MM.1S (cell line): Measurements from ENCODE around the gene KCTD6.

Source experiments
- DNase-seq: peaks from one replicate; pipeline ENCODE4 v3.0.0-alpha.2; 2015
- H2AFZ ChIP-seq: fragments of 300-600 bp; sonication (generic); 2 replicates; pipeline ENCODE4 v1.6.0; 2016; ENCODE audit warnings: antibody characterized with exemption, low read length
- H3F3A ChIP-seq: fragments of 300-600 bp; sonication (generic); 2 replicates; pipeline ENCODE4 v1.6.1; 2016; ENCODE audit warnings: mild to moderate bottlenecking, antibody characterized with exemption, low read length, moderate library complexity, mixed read lengths; ENCODE audit not compliant: insufficient read depth
- H3K27ac ChIP-seq: fragments of 300-600 bp; sonication (generic); 2 replicates; pipeline ENCODE4 v1.5.1; 2016; ENCODE audit warnings: mild to moderate bottlenecking, low read length
- H3K27me3 ChIP-seq: fragments of 300-600 bp; sonication (generic); replicated peaks from 2 replicates; pipeline ENCODE4 v1.6.0; 2016; ENCODE audit warnings: low read length; ENCODE audit not compliant: insufficient read depth
- H3K36me3 ChIP-seq: fragments of 300-600 bp; sonication (generic); replicated peaks from 2 replicates; pipeline ENCODE4 v1.6.1; 2016; ENCODE audit warnings: mild to moderate bottlenecking, low read length, mixed read lengths; ENCODE audit not compliant: insufficient read depth
- H3K4me1 ChIP-seq: fragments of 300-600 bp; sonication (generic); 2 replicates; pipeline ENCODE4 v1.6.1; 2016; ENCODE audit warnings: low read length, mixed read lengths
- H3K4me2 ChIP-seq: fragments of 300-600 bp; sonication (generic); 2 replicates; pipeline ENCODE4 v1.6.0; 2016; ENCODE audit warnings: low read depth, low read length
- H3K4me3 ChIP-seq: fragments of 300-600 bp; sonication (generic); 2 replicates; pipeline ENCODE4 v1.5.1; 2016; ENCODE audit warnings: low read length, mixed read lengths
- H3K79me2 ChIP-seq: fragments of 300-600 bp; sonication (generic); 2 replicates; pipeline ENCODE4 v1.6.1; 2016; ENCODE audit warnings: mixed run types, low read length, mixed read lengths
- H3K9ac ChIP-seq: fragments of 300-600 bp; sonication (generic); 2 replicates; pipeline ENCODE4 v1.6.1; 2016; ENCODE audit warnings: low read length, mixed read lengths
- H3K9me2 ChIP-seq: fragments of 300-600 bp; sonication (generic); replicated peaks from 2 replicates; pipeline ENCODE4 v1.6.1; 2016; ENCODE audit warnings: mild to moderate bottlenecking, low read length, mixed read lengths; ENCODE audit not compliant: insufficient read depth
- H3K9me3 ChIP-seq: fragments of 300-600 bp; sonication (generic); replicated peaks from 2 replicates; pipeline ENCODE4 v1.6.1; 2016; ENCODE audit warnings: mild to moderate bottlenecking, low read length, mixed read lengths; ENCODE audit not compliant: insufficient read depth
- H4K20me1 ChIP-seq: fragments of 300-600 bp; sonication (generic); 2 replicates; pipeline ENCODE4 v1.6.1; 2016; ENCODE audit warnings: mild to moderate bottlenecking, low read length, moderate library complexity, mixed read lengths; ENCODE audit not compliant: insufficient read depth
- EZH2 ChIP-seq: fragments of 300-600 bp; sonication (generic); optimal IDR thresholded peaks from 2 replicates; pipeline ENCODE3; 2017; ENCODE audit warnings: low read depth, mild to moderate bottlenecking, antibody characterized with exemption, low read length, mixed read lengths
- EZH2phosphoT487 ChIP-seq: fragments of 300-600 bp; sonication (generic); IDR thresholded peaks from 2 replicates; pipeline ENCODE4 v1.6.1; 2018; ENCODE audit warnings: antibody characterized with exemption, low read length
- TF ChIP-seq, protein P1 (sequence below): fragments of 300-600 bp; sonication (generic); IDR thresholded peaks from 2 replicates; pipeline ENCODE4 v1.5.1; 2016; ENCODE audit warnings: antibody characterized with exemption, low read length, mixed read lengths

Gene KCTD6

GRCh38 chr3:58520403-58521335, 28.8 kb downstream of the KCTD6 start:
- H3K79me2 ChIP-seq, result no peaks in the 10 kb centered on the region
- no peak overlapping the region for H3K27ac ChIP-seq
- H3K4me1 ChIP-seq, result no peaks in the 10 kb centered on the region
- no peaks in the 10 kb centered on the region for H4K20me1 ChIP-seq
- no peaks in the 10 kb centered on the region for H3F3A ChIP-seq
- no peak overlapping the region for H3K4me2 ChIP-seq
- no peak overlapping the region for H3K9ac ChIP-seq
- no peaks in the 10 kb centered on the region for H3K9me2 ChIP-seq
- DNase-seq, result peak; percentile 12
- no peaks in the 10 kb centered on the region for H3K36me3 ChIP-seq
- TF ChIP-seq, protein P1, sequence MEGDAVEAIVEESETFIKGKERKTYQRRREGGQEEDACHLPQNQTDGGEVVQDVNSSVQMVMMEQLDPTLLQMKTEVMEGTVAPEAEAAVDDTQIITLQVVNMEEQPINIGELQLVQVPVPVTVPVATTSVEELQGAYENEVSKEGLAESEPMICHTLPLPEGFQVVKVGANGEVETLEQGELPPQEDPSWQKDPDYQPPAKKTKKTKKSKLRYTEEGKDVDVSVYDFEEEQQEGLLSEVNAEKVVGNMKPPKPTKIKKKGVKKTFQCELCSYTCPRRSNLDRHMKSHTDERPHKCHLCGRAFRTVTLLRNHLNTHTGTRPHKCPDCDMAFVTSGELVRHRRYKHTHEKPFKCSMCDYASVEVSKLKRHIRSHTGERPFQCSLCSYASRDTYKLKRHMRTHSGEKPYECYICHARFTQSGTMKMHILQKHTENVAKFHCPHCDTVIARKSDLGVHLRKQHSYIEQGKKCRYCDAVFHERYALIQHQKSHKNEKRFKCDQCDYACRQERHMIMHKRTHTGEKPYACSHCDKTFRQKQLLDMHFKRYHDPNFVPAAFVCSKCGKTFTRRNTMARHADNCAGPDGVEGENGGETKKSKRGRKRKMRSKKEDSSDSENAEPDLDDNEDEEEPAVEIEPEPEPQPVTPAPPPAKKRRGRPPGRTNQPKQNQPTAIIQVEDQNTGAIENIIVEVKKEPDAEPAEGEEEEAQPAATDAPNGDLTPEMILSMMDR, result no peak
- H2AFZ ChIP-seq, result no peak overlapping the region
- no peak overlapping the region for H3K4me3 ChIP-seq
- no peaks in the 10 kb centered on the region for H3K9me3 ChIP-seq
- H3K27me3 ChIP-seq, result no peaks in the 10 kb centered on the region

DNA sequence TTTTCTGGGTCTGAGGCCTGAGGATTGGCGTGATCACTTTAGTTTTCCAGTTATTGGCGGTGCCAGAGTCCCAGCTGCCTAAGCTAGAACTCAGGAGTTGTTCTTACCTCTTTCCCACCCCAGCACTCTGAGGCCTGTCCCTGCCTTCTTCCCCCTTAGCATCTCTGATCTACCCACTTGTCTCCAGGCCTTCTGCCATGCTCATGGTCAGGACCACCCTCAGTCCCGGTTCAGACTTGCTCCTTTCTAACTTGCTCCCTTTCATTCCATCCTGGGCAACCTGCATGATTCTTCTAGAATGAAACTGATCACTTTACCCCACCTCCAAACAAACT, 29.4 kb downstream of the KCTD6 start:
- H3K27ac ChIP-seq, result no peak overlapping the region

DNA sequence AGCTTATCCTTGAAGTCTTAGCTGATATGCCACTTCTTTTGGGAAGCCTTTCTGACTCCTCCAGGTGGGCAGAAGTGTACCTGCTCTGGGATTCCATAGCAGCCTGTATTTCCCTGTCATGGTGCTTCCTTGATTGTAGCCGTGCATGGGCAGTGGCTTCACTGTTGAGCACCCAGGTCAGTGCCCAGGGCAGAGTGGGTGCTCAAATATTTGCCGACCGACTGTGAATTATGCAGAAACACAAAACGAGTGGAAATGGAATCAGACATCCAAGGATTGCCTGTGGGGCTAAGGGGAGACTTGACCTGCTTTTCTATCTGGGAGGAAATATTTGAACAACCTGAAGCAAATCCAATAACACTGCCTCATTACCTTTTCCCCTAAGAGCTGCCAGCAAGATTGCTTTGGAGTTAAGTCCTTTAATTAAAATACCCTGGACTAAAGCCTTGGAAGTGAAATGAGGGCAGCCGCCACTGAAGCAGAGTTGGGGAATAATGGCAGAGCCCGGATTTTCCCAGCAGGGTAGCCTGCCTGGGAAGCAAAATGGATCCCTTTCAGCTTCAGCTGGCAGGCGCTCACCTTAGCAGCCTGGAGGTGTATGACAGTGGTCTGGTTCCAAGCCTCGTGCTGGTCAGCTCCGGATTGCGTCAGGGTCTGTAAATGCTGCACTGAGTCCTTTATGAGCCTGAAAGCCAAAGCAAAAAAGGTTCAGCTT, 30.2 kb downstream of the KCTD6 start:
- H3K4me1 ChIP-seq, result no peaks in the 10 kb centered on the region
- no peak overlapping the region for H3K9ac ChIP-seq
- no peaks in the 10 kb centered on the region for H3K9me3 ChIP-seq
- no peak for DNase-seq
- TF ChIP-seq, protein P1, result no peak
- no peak for TF ChIP-seq EZH2
- TF ChIP-seq EZH2phosphoT487, result no peak
- H3K9me2 ChIP-seq, result no peaks in the 10 kb centered on the region
- H3K27me3 ChIP-seq, result no peaks in the 10 kb centered on the region
- H3F3A ChIP-seq, result no peaks in the 10 kb centered on the region
- H3K4me3 ChIP-seq, result no peak overlapping the region
- H3K36me3 ChIP-seq, result no peaks in the 10 kb centered on the region
- no peaks in the 10 kb centered on the region for H4K20me1 ChIP-seq
- H2AFZ ChIP-seq, result no peak overlapping the region
- no peak overlapping the region for H3K27ac ChIP-seq
- no peaks in the 10 kb centered on the region for H3K79me2 ChIP-seq
- H3K4me2 ChIP-seq, result no peak overlapping the region

More for the DNA sequence above, 29.4 kb downstream of the KCTD6 start:
- DNase-seq, result no peak
- no peak overlapping the region for H3K9ac ChIP-seq
- no peaks in the 10 kb centered on the region for H3K79me2 ChIP-seq
- no peaks in the 10 kb centered on the region for H4K20me1 ChIP-seq
- H2AFZ ChIP-seq, result no peak overlapping the region
- H3K27me3 ChIP-seq, result no peaks in the 10 kb centered on the region
- no peaks in the 10 kb centered on the region for H3K36me3 ChIP-seq
- no peaks in the 10 kb centered on the region for H3K4me1 ChIP-seq
- no peak overlapping the region for H3K4me3 ChIP-seq
- no peaks in the 10 kb centered on the region for H3K9me2 ChIP-seq
- H3K4me2 ChIP-seq, result no peak overlapping the region
- TF ChIP-seq EZH2, result no peak
- H3K9me3 ChIP-seq, result no peaks in the 10 kb centered on the region
- H3F3A ChIP-seq, result no peaks in the 10 kb centered on the region
